HL-60/S4 treated with phorbol 12-myristate 13-acetate at 8.2 ng/mL for 4 days and 3 days (cell line): ENCODE results near the gene ANKRD13B.
"Not testable (repeated sequence)": the region's sequence is repeated elsewhere in the genome, so short reads cannot be mapped to it uniquely, and the experiment has no call there.

Source experiments
- in situ Hi-C: fragments of 300-500 bp; cut with MboI; formaldehyde crosslinking; loops from 2 replicates; pipeline ENCODE4 v1.15.0; 2022; ENCODE audit warnings: low sequenced_read_pairs

ANKRD13B gene

GRCh38 chr17:29592850-29593551 is at the start of gene ANKRD13B:
TSS of gene ANKRD13B (plus strand) at chr17:29593132. CDS start at chr17:29593622, 490 bp downstream.
- in situ Hi-C loops, result no loop called here

- in situ Hi-C loops, result no loop called here
Measured at GRCh38 chr17:29544066-29544465, 48.9 kb upstream of the ANKRD13B start.

- in situ Hi-C loops, result no loop called here
Measured at GRCh38 chr17:29546085-29546484, 46.8 kb upstream of the ANKRD13B start.

- in situ Hi-C loops, result no loop called here
Measured at GRCh38 chr17:29546830-29547229, 46.1 kb upstream of the ANKRD13B start.

GRCh38 chr17:29549177-29549923 is 43.6 kb upstream of the ANKRD13B start:
- in situ Hi-C loops, result no loop called here

GRCh38 chr17:29555840-29556239 is 37.1 kb upstream of the ANKRD13B start:
- in situ Hi-C loops, result no loop called here

GRCh38 chr17:29557085-29557738 is 35.7 kb upstream of the ANKRD13B start:
- in situ Hi-C loops, result no loop called here

- in situ Hi-C loops, result no loop called here
Measured at GRCh38 chr17:29557739-29558116, 35.2 kb upstream of the ANKRD13B start.

- in situ Hi-C loops, result not testable (repeated sequence)
Measured at GRCh38 chr17:29558139-29558538, 34.8 kb upstream of the ANKRD13B start.

GRCh38 chr17:29559640-29560039 is 33.3 kb upstream of the ANKRD13B start:
- in situ Hi-C loops, result no loop called here

- in situ Hi-C loops, result no loop called here
Measured at GRCh38 chr17:29560316-29560715, 32.6 kb upstream of the ANKRD13B start.

- in situ Hi-C loops, result no loop called here
Measured at GRCh38 chr17:29561554-29562517, 31.1 kb upstream of the ANKRD13B start.

- in situ Hi-C loops, result no loop called here
Measured at GRCh38 chr17:29562615-29563014, 30.3 kb upstream of the ANKRD13B start.

GRCh38 chr17:29563816-29564215 is 29.1 kb upstream of the ANKRD13B start:
- in situ Hi-C loops, result no loop called here

GRCh38 chr17:29565643-29566472 is 27.1 kb upstream of the ANKRD13B start:
- in situ Hi-C loops, result no loop called here

- in situ Hi-C loops, result no loop called here
Measured at GRCh38 chr17:29566473-29567303, 26.2 kb upstream of the ANKRD13B start, which contains the start of gene ABHD15. TSS of gene ABHD15 (minus strand) at chr17:29567037. CDS start at chr17:29566966, 71 bp downstream.

- in situ Hi-C loops, result no loop called here
Measured at GRCh38 chr17:29567304-29567553, 25.7 kb upstream of the ANKRD13B start.

- in situ Hi-C loops, result no loop called here
Measured at GRCh38 chr17:29567554-29568330, 25.2 kb upstream of the ANKRD13B start.
